ENCODE results near the gene SFXN2. TPM values are rescaled to one million over a fixed set of nuclear protein-coding genes. Genes with fewer than 3 reads are reported as not detected.

The SFXN2 gene
- total and polyA plus RNA-seq, 2 experiments from 2014 or later: 12.3 to 17.5 TPM

DNA sequence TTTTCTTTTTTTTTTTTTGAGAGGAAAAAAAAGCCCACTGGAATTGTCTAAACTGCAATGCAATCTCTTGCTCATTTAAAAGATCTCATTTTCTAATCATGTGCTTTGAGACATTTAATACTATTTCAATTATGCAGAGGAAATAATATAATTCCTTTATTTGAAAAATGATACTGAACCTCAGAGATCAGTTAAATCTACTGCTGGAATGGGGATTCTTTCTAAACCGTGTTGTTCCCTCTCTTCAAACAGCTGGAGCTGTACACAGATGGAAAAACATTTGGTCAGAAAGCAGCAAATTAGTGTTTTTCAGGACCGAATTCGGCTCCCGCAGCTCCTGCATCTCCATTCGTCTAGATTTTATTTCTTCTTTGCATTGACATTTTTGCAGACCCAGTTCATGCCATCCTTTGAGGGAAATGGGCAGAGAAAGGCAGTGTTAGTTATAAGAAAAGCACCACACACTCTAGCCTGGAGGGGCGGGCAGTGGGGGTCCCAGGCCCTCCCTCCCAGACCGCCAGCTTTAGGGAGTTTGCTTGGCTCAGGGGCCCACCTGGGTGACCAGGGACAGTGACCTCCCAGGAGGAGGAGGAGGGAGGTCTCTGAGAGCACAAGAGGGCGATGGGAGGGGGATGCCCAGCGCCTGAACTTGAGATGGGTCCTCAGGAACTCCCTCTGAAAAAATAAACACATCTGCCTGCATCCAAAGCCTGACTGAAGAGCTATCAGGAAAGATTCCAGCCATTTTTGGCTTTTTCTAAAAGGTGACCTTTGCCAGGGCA is 37.7 kb upstream of the SFXN2 start:
- Histone ChIP-seq H3K4me3 (no peak overlapping the region), H3K27me3 (no peaks in the 10 kb centered on the region), H3K9me3 (ENCODE audit: low read depth) (no peaks in the 10 kb centered on the region), H3K4me2 (peak overlapping the region; percentile 69), H3K36me3 (replicated peaks; ENCODE audit: insufficient read depth, low read depth) (no peaks in the 10 kb centered on the region), H4K20me1 (ENCODE audit: insufficient read depth, poor library complexity, severe bottlenecking) (no peaks in the 10 kb centered on the region), H3K4me1 (ENCODE audit: insufficient read depth) (peaks cover 63% of the 10 kb centered on the region), H2AFZ (no peak overlapping the region), H3K79me2 (no peaks in the 10 kb centered on the region), H3K27ac (peak overlapping the region; percentile 93), H3K9me2 (replicated peaks; ENCODE audit: insufficient read depth) (no peaks in the 10 kb centered on the region)
- DNase-seq (ENCODE audit: low spot score): no peak
- TF ChIP-seq, protein P1, sequence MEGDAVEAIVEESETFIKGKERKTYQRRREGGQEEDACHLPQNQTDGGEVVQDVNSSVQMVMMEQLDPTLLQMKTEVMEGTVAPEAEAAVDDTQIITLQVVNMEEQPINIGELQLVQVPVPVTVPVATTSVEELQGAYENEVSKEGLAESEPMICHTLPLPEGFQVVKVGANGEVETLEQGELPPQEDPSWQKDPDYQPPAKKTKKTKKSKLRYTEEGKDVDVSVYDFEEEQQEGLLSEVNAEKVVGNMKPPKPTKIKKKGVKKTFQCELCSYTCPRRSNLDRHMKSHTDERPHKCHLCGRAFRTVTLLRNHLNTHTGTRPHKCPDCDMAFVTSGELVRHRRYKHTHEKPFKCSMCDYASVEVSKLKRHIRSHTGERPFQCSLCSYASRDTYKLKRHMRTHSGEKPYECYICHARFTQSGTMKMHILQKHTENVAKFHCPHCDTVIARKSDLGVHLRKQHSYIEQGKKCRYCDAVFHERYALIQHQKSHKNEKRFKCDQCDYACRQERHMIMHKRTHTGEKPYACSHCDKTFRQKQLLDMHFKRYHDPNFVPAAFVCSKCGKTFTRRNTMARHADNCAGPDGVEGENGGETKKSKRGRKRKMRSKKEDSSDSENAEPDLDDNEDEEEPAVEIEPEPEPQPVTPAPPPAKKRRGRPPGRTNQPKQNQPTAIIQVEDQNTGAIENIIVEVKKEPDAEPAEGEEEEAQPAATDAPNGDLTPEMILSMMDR (IDR thresholded peaks at IDR 0.05; ENCODE audit: poor library complexity): no peak
- TF ChIP-seq EZH2 (IDR thresholded peaks at IDR 0.05; ENCODE audit: borderline replicate concordance) (no peak), EZH2phosphoT487 (IDR thresholded peaks at IDR 0.05; ENCODE audit: low read depth, severe bottlenecking, unreplicated experiment) (no peak)
- WGBS (ENCODE audit: low lambda C conversion rate, missing lambda C conversion rate): 61% methylated on average over 9 of the region's 9 CpGs

DNA sequence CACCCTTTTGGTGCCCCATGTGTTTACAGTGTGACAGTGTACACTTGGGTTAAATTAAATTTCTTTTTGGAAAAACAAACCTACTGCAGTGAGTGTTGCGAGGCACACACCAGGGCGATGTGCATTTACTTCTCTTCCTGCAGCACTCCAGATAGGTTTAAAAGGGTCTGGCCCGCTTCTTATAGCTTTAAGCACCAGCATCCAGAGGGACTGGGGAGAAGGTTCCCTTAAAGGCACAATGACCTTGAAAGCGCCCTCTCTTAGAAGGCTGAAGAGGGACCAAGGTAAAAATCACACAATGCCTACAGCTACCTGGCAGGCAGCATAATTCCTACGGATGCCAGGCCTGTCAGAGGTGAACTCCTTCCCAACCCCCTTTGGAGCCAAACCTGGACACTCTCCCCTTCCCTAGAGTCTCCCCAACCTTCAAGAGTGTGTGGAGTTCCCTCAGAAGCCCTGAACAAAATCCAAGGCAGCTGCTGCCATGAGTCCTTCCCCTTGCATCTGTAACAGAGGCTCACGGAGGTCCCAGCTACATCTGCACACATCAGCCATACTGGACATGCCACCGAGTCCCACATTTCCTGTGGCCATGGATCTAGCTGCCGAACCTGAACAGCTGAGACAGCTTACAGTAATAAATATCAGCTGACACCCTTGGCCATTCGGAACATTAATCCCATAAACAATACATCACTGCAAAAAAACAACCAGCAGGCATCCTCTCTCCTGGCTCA is 36.9 kb upstream of the SFXN2 start:
- H3K4me1 ChIP-seq (ENCODE audit: insufficient read depth): peaks cover 63% of the 10 kb centered on the region
- H3K4me3 ChIP-seq: no peak overlapping the region
- no peaks in the 10 kb centered on the region for H3K9me2 ChIP-seq (replicated peaks; ENCODE audit: insufficient read depth)
- H3K36me3 ChIP-seq (replicated peaks; ENCODE audit: insufficient read depth, low read depth): no peaks in the 10 kb centered on the region
- no peaks in the 10 kb centered on the region for H3K79me2 ChIP-seq
- TF ChIP-seq EZH2 (IDR thresholded peaks at IDR 0.05; ENCODE audit: borderline replicate concordance) (no peak), EZH2phosphoT487 (IDR thresholded peaks at IDR 0.05; ENCODE audit: low read depth, severe bottlenecking, unreplicated experiment) (no peak)
- TF ChIP-seq, protein P1 (IDR thresholded peaks at IDR 0.05; ENCODE audit: poor library complexity): no peak
- no peak for DNase-seq (ENCODE audit: low spot score)
- H3K4me2 ChIP-seq: peak overlapping the region; percentile 69
- no peaks in the 10 kb centered on the region for H3K9me3 ChIP-seq (ENCODE audit: low read depth)
- no peaks in the 10 kb centered on the region for H3K27me3 ChIP-seq
- no peak overlapping the region for H2AFZ ChIP-seq
- WGBS (ENCODE audit: low lambda C conversion rate, missing lambda C conversion rate): 59% methylated on average over 9 of the region's 9 CpGs
- H3K27ac ChIP-seq: peak overlapping the region; percentile 93
- H4K20me1 ChIP-seq (ENCODE audit: insufficient read depth, poor library complexity, severe bottlenecking): no peaks in the 10 kb centered on the region

DNA sequence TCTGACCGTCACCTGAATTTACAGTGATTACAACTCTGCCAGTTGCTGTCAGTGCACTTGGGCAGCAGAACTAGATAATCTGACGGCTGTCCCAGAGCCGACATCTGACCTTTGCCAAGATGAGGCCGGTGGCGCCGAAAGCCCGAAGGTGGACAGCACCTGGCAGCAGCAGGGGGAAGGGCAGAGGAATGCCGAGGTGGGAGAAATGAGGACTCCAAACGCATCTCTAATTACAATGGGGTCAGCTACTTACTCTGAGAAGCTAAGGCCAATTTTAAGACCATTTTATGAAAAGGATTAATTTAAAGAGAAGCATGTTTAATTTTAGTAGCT is 36.4 kb upstream of the SFXN2 start:
- Histone ChIP-seq H3K4me1 (ENCODE audit: insufficient read depth) (peaks cover 63% of the 10 kb centered on the region), H4K20me1 (ENCODE audit: insufficient read depth, poor library complexity, severe bottlenecking) (no peaks in the 10 kb centered on the region), H3K9me2 (replicated peaks; ENCODE audit: insufficient read depth) (no peaks in the 10 kb centered on the region), H3K4me3 (no peak overlapping the region), H3K27ac (peak overlapping the region; percentile 93), H3K9me3 (ENCODE audit: low read depth) (no peaks in the 10 kb centered on the region), H3K4me2 (no peak overlapping the region), H3K79me2 (no peaks in the 10 kb centered on the region), H3K27me3 (no peaks in the 10 kb centered on the region), H2AFZ (no peak overlapping the region), H3K36me3 (replicated peaks; ENCODE audit: insufficient read depth, low read depth) (no peaks in the 10 kb centered on the region)
- WGBS (ENCODE audit: low lambda C conversion rate, missing lambda C conversion rate): 70% methylated on average over 9 of the region's 9 CpGs
- DNase-seq (ENCODE audit: low spot score): no peak
- TF ChIP-seq, protein P1 (IDR thresholded peaks at IDR 0.05; ENCODE audit: poor library complexity): no peak
- TF ChIP-seq EZH2phosphoT487 (IDR thresholded peaks at IDR 0.05; ENCODE audit: low read depth, severe bottlenecking, unreplicated experiment) (no peak), EZH2 (IDR thresholded peaks at IDR 0.05; ENCODE audit: borderline replicate concordance) (no peak)

Data from hepatocyte (in vitro differentiated cells).